Measurements from ENCODE around the gene FIS1. TPM values are rescaled to one million over a fixed set of nuclear protein-coding genes. Genes with fewer than 3 reads are reported as not detected.
A peak's percentile ranks its signal among the peaks of the same experiment; 100 is the strongest.

The FIS1 gene
- total RNA-seq, 1 experiment from 2014 or later: 124 TPM

GRCh38 chr7:101202603-101202918 is 42.3 kb downstream of the FIS1 start:
- peaks cover 0 to 15% (median 7%) of the 10 kb centered on the region in 3 experiments; a peak in 4 of 7 replicates for H3K36me3 Mint-ChIP-seq (ENCODE audit: insufficient read depth in 1 of 3, low read depth in 3 of 3)

More at GRCh38 chr7:101202603-101202918, 42.3 kb downstream of the FIS1 start:
- Mint-ChIP-seq H3K27ac (no peak overlapping the region), H3K9me3 (no peaks in the 10 kb centered on the region), H3K4me3 (peak overlapping the region in 1 of 2 experiments; percentile 44; a peak in 2 of 5 replicates), H3K27me3 (ENCODE audit: low read depth) (peaks cover 12% of the 10 kb centered on the region), H3K4me1 (peaks cover 14 to 19% of the 10 kb centered on the region in 2 experiments)
- no peak overlapping the region for H2BK5ac ChIP-seq (ENCODE audit: insufficient read length, low read length)
- H3K27ac ChIP-seq (ENCODE audit: insufficient read length, low read depth, low read length): no peak overlapping the region
- no peak overlapping the region for H2BK20ac ChIP-seq (ENCODE audit: low read depth, low read length, poor library complexity, severe bottlenecking)
- no peaks in the 10 kb centered on the region for H3K9me3 ChIP-seq (ENCODE audit: control insufficient read depth, low read depth, low read length)
- no peak overlapping the region for H3K4ac ChIP-seq (ENCODE audit: low read depth, low read length)
- H4K91ac ChIP-seq (ENCODE audit: insufficient read length, low read depth, low read length): no peak overlapping the region
- H4K20me1 ChIP-seq (ENCODE audit: control insufficient read depth, insufficient read depth, insufficient read length): no peaks in the 10 kb centered on the region
- H3K18ac ChIP-seq (ENCODE audit: insufficient read length, low read depth, low read length): no peak overlapping the region
- no peaks in the 10 kb centered on the region for H3K27me3 ChIP-seq (ENCODE audit: insufficient read depth, low read length)
- H3K4me1 ChIP-seq (ENCODE audit: insufficient read depth, low read length): no peaks in the 10 kb centered on the region; the same call in 1 of the 2 replicates
- H3K4me2 ChIP-seq (ENCODE audit: insufficient read depth, insufficient read length, low read length): peak overlapping the region; percentile 23
- no peak overlapping the region for H3K56ac ChIP-seq (ENCODE audit: insufficient read length, low read depth, low read length)
- H2BK120ac ChIP-seq (ENCODE audit: low read depth, low read length, poor library complexity, severe bottlenecking): no peak overlapping the region
- DNase-seq: no peak
- no peak overlapping the region for H3K9ac ChIP-seq (ENCODE audit: extremely low read depth, insufficient read length, low read length)
- H3K14ac ChIP-seq (ENCODE audit: insufficient read depth, low read length): no peak overlapping the region
- no peak overlapping the region for H4K8ac ChIP-seq (replicated peaks; ENCODE audit: insufficient read length, low read depth, low read length)
- H2AFZ ChIP-seq (ENCODE audit: low read length): no peak overlapping the region
- H2BK12ac ChIP-seq (ENCODE audit: insufficient read length, low read depth, low read length): no peak overlapping the region
- no peaks in the 10 kb centered on the region for H3K79me2 ChIP-seq (ENCODE audit: insufficient read depth, low read length)
- no peaks in the 10 kb centered on the region for H3K79me1 ChIP-seq (ENCODE audit: insufficient read depth, low read depth, low read length, poor library complexity, severe bottlenecking)
- no peak for TF ChIP-seq CTCF (conservative IDR thresholded peaks at IDR 0.05)
- no peak overlapping the region for H2BK15ac ChIP-seq (ENCODE audit: low read depth, low read length)
- no peak overlapping the region for H2AK5ac ChIP-seq (ENCODE audit: insufficient read length, low read length)
- H4K5ac ChIP-seq (ENCODE audit: insufficient read length, low read depth, low read length): no peak overlapping the region
- H3K23ac ChIP-seq (ENCODE audit: insufficient read length, low read depth, low read length): no peak overlapping the region
- WGBS (ENCODE audit: extremely low coverage, insufficient read length, low lambda C conversion rate): no CpG with 5 or more reads among the region's 5 CpGs
- peaks cover 3% of the 10 kb centered on the region for H3K23me2 ChIP-seq (ENCODE audit: insufficient read length, low read depth, low read length, poor library complexity, severe bottlenecking)
- H3T11ph ChIP-seq (ENCODE audit: low read length): no peak overlapping the region

All from H9 (cell line).